Inferior parietal cortex (tissue), 1 donor: ENCODE data around the gene CBLB.

Experiments
- DNase-seq: peaks from one replicate; pipeline ENCODE4 v3.0.0-alpha.2; 2016; ENCODE audit errors: extremely low spot score

Gene CBLB

GRCh38 chr3:105846809-105847208 lies 22.0 kb downstream of the CBLB start:
- DNase-seq = no peak

- no peak for DNase-seq
Observed at GRCh38 chr3:105845488-105845887, 23.3 kb downstream of the CBLB start.

- DNase-seq = no peak
Observed at GRCh38 chr3:105844704-105845103, 24.1 kb downstream of the CBLB start.

GRCh38 chr3:105843994-105844393 lies 24.8 kb downstream of the CBLB start:
- DNase-seq = no peak

GRCh38 chr3:105842943-105843342 lies 25.9 kb downstream of the CBLB start:
- DNase-seq = no peak

DNA sequence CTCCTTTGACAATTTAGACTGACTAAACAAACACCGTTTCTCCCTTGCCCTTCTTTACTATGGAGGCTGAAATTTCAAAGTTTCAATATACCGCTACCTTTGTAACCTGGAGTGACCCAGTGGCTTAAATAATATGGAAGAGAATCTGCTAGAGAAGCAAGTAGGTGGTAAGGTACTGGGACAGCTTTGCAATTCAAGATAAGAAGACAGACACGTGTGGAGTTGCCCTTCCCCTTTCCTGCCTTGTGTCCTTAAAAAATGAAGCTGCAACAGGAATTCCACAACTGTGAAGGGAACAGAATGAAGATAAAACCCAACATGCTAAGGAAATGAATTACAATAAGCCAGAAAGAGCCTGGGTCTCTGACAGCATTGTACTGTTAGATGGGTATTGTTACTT lies 26.4 kb downstream of the CBLB start:
- no peak for DNase-seq

GRCh38 chr3:105837947-105838346 lies 30.9 kb downstream of the CBLB start:
- DNase-seq = no peak

DNA sequence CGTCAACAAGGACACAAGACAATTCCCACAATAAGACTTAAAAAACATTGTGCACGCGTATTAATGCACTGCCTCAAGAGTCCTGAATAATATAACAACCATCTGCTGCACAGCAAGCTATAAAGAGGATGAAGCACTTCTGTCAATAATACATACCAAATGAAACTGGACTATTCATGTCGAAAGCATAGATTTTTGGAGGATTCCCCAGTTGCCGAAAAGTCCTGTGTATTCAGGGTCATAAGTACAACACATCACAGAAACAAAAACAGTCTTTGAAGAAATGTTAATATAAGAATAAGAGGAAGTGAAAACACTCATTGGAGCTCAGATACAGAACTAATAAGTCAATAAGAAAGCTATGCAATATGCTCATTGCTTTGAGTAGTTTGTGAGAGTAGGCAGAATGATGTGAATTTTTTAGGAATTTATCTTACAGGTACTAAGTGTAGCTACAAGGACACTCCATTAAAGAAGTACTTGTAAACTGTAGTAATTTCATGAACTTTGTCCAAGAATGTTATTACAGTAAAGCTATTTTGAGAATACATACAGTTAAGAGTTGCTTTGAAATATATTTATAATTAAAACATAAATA lies 31.6 kb downstream of the CBLB start:
- no peak for DNase-seq

DNA sequence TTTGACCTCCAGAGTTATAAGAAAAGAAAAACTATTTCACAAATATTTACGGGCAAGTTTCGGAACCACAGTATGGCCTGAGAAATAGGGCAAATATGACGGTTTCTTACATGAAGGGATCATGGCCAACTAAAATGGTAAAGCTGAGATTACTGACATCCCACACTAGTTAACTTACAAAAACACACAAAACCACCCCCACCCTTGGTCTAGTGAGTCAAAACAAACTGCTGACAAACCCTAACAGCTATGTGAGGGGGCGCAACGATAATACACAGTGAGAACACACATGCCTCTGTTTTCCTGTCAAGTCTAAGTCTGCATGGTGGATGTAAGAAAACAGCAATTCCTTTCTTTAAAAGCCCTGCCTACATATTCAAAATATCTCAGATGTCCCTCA lies 32.3 kb downstream of the CBLB start:
- no peak for DNase-seq

DNA sequence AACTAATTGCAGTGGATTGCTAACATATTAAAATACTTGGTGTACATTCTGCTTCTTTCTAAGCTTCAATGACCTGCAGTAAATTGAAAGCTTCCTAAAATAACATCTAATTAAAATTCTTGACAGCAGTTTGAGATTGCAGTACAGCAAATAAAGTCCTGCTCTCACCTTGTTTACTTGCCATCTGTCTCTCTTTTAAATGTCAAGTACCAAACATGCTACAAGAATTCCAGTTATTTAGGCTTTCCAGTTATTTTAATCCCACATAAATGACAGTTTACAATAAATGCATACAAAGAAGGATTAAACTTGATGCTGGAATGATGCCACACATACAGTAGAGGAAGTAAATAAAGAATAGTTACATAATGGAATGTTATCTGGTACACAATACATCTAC lies 33.2 kb downstream of the CBLB start:
- DNase-seq = no peak

DNA sequence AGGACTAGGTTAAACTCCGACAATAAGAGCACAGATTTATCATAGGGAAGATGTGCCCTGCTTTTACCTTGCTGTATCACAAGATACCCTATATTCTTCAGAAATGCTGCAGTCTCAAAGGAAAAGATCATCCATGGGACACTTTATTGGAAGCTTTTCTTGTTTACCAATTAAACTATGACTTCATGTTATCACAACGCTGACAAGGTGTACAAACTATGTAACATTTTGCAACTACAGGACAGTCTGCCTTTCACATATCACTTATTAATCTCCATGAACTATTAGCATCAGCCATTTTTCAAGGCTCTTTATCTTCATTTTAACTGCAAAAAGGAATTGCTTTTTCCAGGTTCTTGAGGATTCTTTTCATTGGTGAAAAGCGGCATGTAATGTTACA lies 34.0 kb downstream of the CBLB start:
- DNase-seq = no peak

GRCh38 chr3:105832644-105833043 lies 36.2 kb downstream of the CBLB start:
- no peak for DNase-seq

- DNase-seq = no peak
Observed at GRCh38 chr3:105830836-105831235, 38.0 kb downstream of the CBLB start.

DNA sequence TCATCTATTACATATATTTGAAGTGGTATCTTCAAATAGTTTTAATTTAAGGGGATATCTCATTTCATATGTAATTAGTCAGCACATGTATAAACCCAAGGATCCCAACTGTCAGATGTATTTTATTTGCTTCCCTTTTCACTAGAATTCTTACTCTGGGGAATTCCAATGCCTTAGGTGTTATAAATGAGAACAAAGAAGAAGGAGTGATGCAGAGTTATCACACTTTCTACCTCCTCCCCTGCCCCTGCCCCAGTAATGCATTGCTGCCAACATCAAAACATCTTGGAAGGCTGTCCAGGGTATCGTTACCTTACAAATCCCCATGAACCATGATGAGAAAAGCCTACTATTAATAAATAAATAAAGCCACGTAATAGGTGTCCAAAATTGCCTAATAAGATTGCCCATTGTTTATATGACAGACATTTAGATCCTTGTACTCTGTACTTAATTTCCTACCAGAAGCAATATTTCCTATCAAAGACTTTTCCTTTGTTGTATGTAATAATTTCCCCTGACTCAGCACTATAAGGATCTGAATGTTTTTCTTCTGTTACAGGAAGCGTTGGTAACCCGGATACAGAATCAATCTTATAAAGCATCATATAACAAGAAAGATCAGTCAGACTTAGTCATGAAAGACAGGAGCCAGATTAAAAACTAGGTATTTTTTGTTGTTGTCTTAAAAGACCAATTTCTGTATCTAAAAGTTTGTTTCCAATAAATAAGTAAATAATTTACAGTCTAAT lies 38.8 kb downstream of the CBLB start:
- no peak for DNase-seq

- DNase-seq = no peak
Observed at GRCh38 chr3:105829229-105829628, 39.6 kb downstream of the CBLB start.

- DNase-seq = no peak
Observed at GRCh38 chr3:105828703-105829102, 40.1 kb downstream of the CBLB start.

DNA sequence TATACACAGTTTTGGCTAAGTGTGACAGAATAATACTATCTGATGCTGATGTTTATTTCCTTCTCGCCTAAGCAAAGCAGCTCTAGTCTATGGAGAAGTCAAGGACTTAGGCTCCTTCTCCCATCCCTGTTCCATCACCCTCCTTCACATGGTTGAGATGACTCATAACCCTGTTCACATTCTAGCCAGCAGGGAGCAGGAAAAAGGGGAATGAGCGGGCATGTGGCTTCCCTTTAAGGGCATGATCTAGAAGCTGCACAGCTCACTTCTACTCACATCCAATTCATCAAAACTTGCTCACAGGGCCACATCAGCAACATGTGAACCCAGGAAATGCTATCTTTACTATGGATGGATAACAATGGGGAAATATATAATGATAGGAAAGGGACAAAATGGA lies 40.9 kb downstream of the CBLB start:
- no peak for DNase-seq

GRCh38 chr3:105826778-105827634 lies 41.8 kb downstream of the CBLB start:
- no peak for DNase-seq

- no peak for DNase-seq
Observed at GRCh38 chr3:105824129-105824528, 44.7 kb downstream of the CBLB start.

GRCh38 chr3:105823149-105823867 lies 45.5 kb downstream of the CBLB start:
- no peak for DNase-seq

GRCh38 chr3:105822171-105823123 lies 46.4 kb downstream of the CBLB start:
- DNase-seq = no peak
